Skin of body (tissue), 2 donors: Measurements from ENCODE around the gene PPTC7. TPM values are rescaled to one million over a fixed set of nuclear protein-coding genes. Genes with fewer than 3 reads are reported as not detected.

Experiments used
- small RNA-seq: library from RNA; depleted of rRNA; stranded (forward); fragments of <200 nt; gene quantifications from one replicate; pipeline ENCODE3, GENCODE V24; 2014; ENCODE audit warnings: low replicate concordance
- total RNA-seq: library from RNA; depleted of rRNA; stranded (reverse); fragments of >200 nt; gene quantifications from one replicate; pipeline ENCODE4 v1.2.3, GENCODE V29; 2014

The PPTC7 gene
- total RNA-seq, 1 donor from 2014 or later: 20.3 TPM

Small RNA genes lying within 50 kb of the gene (small RNA-seq; reads per million reads assigned to genes)
- gene RF00278 (not detected), gene RN7SL387P (not detected)

Other genes with a start within 250 kb of the PPTC7 start
- 38.0 TPM for gene ANAPC7, start 179.6 kb downstream of the PPTC7 start, total RNA-seq
- 113 TPM for gene ARPC3, start 133.0 kb downstream of the PPTC7 start, total RNA-seq
- gene GPN3, start 115.1 kb downstream of the PPTC7 start, total RNA-seq: 15.4 TPM
- 5.4 TPM for gene FAM216A, start 114.5 kb downstream of the PPTC7 start, total RNA-seq
- gene VPS29, start 81.2 kb downstream of the PPTC7 start, total RNA-seq: 59.7 TPM
- gene RAD9B, start 81.0 kb downstream of the PPTC7 start, total RNA-seq: 0.79 TPM
- gene TCTN1, start 30.8 kb upstream of the PPTC7 start, total RNA-seq: 22.1 TPM
- gene HVCN1, start 105.8 kb upstream of the PPTC7 start, total RNA-seq: 4.1 TPM
- gene PPP1CC, start 159.6 kb upstream of the PPTC7 start, total RNA-seq: 110 TPM